Activated CD8-positive, alpha-beta T cell treated with anti-CD3 and anti-CD28 coated beads for 36 hours (primary cell): ENCODE data around the gene NPDC1. TPM values are rescaled to one million over a fixed set of nuclear protein-coding genes. Genes with fewer than 3 reads are reported as not detected.
"Not testable (repeated sequence)": the region's sequence is repeated elsewhere in the genome, so short reads cannot be mapped to it uniquely, and the experiment has no call there.

Source experiments
- ATAC-seq: fragments of 200-7000 bp; cut with Tn5 transposase; one replicate; pipeline ENCODE4 v1.10.0; 2021; ENCODE audit warnings: mild to moderate bottlenecking, moderate library complexity
- CTCF ChIA-PET: fragments of 350-600 bp; sonication (Branson Sonifier 250); formaldehyde crosslinking; loops from one replicate; lab custom pipeline; 2021; ENCODE audit warnings: antibody characterized with exemption; lab: Charles Lee
- POLR2A ChIA-PET: fragments of 350-600 bp; sonication (Branson Sonifier 250); formaldehyde crosslinking; loops from one replicate; lab custom pipeline; 2021; ENCODE audit warnings: antibody characterized with exemption; lab: Charles Lee
- DNase-seq: peaks from one replicate; pipeline ENCODE4 v3.0.0-alpha.2; 2020
- H3K27ac Mint-ChIP-seq: one replicate; pipeline ENCODE4 v1.8.0; 2021; ENCODE audit warnings: mild to moderate bottlenecking, mixed read lengths
- H3K27me3 Mint-ChIP-seq: one replicate; pipeline ENCODE4 v1.8.0; 2021; ENCODE audit warnings: mixed read lengths
- H3K36me3 Mint-ChIP-seq: one replicate; pipeline ENCODE4 v1.8.0; 2021; ENCODE audit warnings: low read depth, mixed read lengths
- H3K4me1 Mint-ChIP-seq: one replicate; pipeline ENCODE4 v1.8.0; 2021; ENCODE audit warnings: low read depth, mixed read lengths
- H3K4me3 Mint-ChIP-seq: one replicate; pipeline ENCODE4 v1.8.0; 2021; ENCODE audit warnings: mild to moderate bottlenecking, moderate library complexity, mixed read lengths
- H3K9me3 Mint-ChIP-seq: one replicate; pipeline ENCODE4 v1.8.0; 2021; ENCODE audit warnings: mixed read lengths
- CTCF ChIP-seq: fragments of 200-600 bp; IDR thresholded peaks from one replicate; pipeline ENCODE4 v1.8.0; 2022; ENCODE audit warnings: antibody characterized with exemption, mild to moderate bottlenecking
- intact Hi-C: fragments of 100-400 bp; cut with micrococcal nuclease; formaldehyde crosslinking; loops from one replicate; pipeline ENCODE4 v1.10.0; 2022
- total RNA-seq, 2 experiments: library from RNA; stranded (reverse); gene quantifications; one replicate each; pipeline ENCODE4 v1.2.3, GENCODE V29; 2021

Gene NPDC1
- total RNA-seq, 2 experiments from 2014 or later, result 18.2 to 21.2 TPM

- Mint-ChIP-seq H3K4me1 (peaks cover 7% of the 10 kb centered on the region), H3K4me3 (no peak overlapping the region), H3K9me3 (no peaks in the 10 kb centered on the region), H3K27me3 (no peaks in the 10 kb centered on the region), H3K27ac (no peak overlapping the region), H3K36me3 (peaks cover 3% of the 10 kb centered on the region)
- ChIA-PET POLR2A (interaction anchor here (1.2 kb wide), 1 partner anchor 22 kb away, joined by 4 read pairs; no protein-coding TSS in a partner anchor), CTCF (interaction anchor here (0.7 to 11.3 kb wide), 24 partner anchors 8 to 291 kb away, joined by 3 to 164 read pairs (median 3); partner anchors contain the start of genes ABCA2, FUT7, MAN1B1 and NPDC1)
- DNase-seq (no peak), ATAC-seq (no peak)
- no peak for TF ChIP-seq CTCF
- intact Hi-C loops, result no loop called here
These were observed 17.5 kb upstream of the NPDC1 start for GRCh38 chr9:137063311-137064026.

- H3K4me1 Mint-ChIP-seq, H3K27ac Mint-ChIP-seq, ATAC-seq, DNase-seq, H3K9me3 Mint-ChIP-seq, intact Hi-C loops, H3K4me3 Mint-ChIP-seq, POLR2A ChIA-PET, H3K27me3 Mint-ChIP-seq, H3K36me3 Mint-ChIP-seq: not testable (repeated sequence)
- CTCF ChIA-PET, result interaction anchor here (1.6 to 11.3 kb wide), 4 partner anchors 13 to 275 kb away, joined by 3 to 164 read pairs (median 64); partner anchors contain the start of genes ABCA2, FUT7 and NPDC1
These were observed 16.8 kb upstream of the NPDC1 start for GRCh38 chr9:137062798-137063197.

- H3K27ac Mint-ChIP-seq, result no peak overlapping the region
- TF ChIP-seq CTCF, result no peak
- no peaks in the 10 kb centered on the region for H3K4me1 Mint-ChIP-seq
- intact Hi-C loops, result no loop called here
- ChIA-PET CTCF (interaction anchor here (1.6 to 11.3 kb wide), 3 partner anchors 13 to 275 kb away, joined by 3 to 164 read pairs (median 109); partner anchors contain the start of genes ABCA2, FUT7 and NPDC1), POLR2A (no interaction called here)
- H3K9me3 Mint-ChIP-seq, result no peaks in the 10 kb centered on the region
- H3K36me3 Mint-ChIP-seq, result peaks cover 3% of the 10 kb centered on the region
- no peak for ATAC-seq
- no peak overlapping the region for H3K4me3 Mint-ChIP-seq
- no peak for DNase-seq
- no peaks in the 10 kb centered on the region for H3K27me3 Mint-ChIP-seq
These were observed 16.4 kb upstream of the NPDC1 start for GRCh38 chr9:137062384-137062783.

- Mint-ChIP-seq H3K9me3 (no peaks in the 10 kb centered on the region), H3K27me3 (no peaks in the 10 kb centered on the region), H3K36me3 (no peaks in the 10 kb centered on the region), H3K4me3 (no peak overlapping the region), H3K4me1 (no peaks in the 10 kb centered on the region), H3K27ac (no peak overlapping the region)
- CTCF ChIA-PET, result interaction anchor here (0.6 to 4.4 kb wide), 5 partner anchors 10 to 180 kb away, joined by 3 to 30 read pairs (median 7); partner anchors contain the start of genes FUT7, NPDC1 and SAPCD2
- POLR2A ChIA-PET, result interaction anchor here (1.1 to 1.6 kb wide), 2 partner anchors 9 to 28 kb away, joined by 4 to 7 read pairs; no protein-coding TSS in a partner anchor
- no peak for DNase-seq
- intact Hi-C loops, result no loop called here
- no peak for ATAC-seq
- TF ChIP-seq CTCF, result no peak
These were observed 12.7 kb upstream of the NPDC1 start for GRCh38 chr9:137058521-137059234.

GRCh38 chr9:137057545-137057944, 11.6 kb upstream of the NPDC1 start:
- ChIA-PET POLR2A (no interaction called here), CTCF (interaction anchor here (4.4 kb wide), 1 partner anchor 11 kb away, joined by 30 read pairs; the partner anchor contains the start of gene SAPCD2)
- Mint-ChIP-seq H3K27me3 (peaks cover 4% of the 10 kb centered on the region), H3K4me1 (no peaks in the 10 kb centered on the region), H3K27ac (no peak overlapping the region), H3K9me3 (no peaks in the 10 kb centered on the region), H3K36me3 (no peaks in the 10 kb centered on the region), H3K4me3 (no peak overlapping the region)
- DNase-seq (no peak), ATAC-seq (no peak)
- TF ChIP-seq CTCF, result no peak
- intact Hi-C loops, result no loop called here
